Mucosa of descending colon (tissue), 3 donors: Measurements from ENCODE around the gene PEX14. TPM values are rescaled to one million over a fixed set of nuclear protein-coding genes. Genes with fewer than 3 reads are reported as not detected.
A peak's percentile ranks its signal among the peaks of the same experiment; 100 is the strongest.
"Not testable (repeated sequence)": the region's sequence is repeated elsewhere in the genome, so short reads cannot be mapped to it uniquely, and the experiment has no call there.

Experiments used
- ATAC-seq: fragments of 200-7000 bp; cut with Tn5 transposase; one replicate; pipeline ENCODE4 v1.9.1; 2020; ENCODE audit warnings: mild to moderate bottlenecking, moderate library complexity
- DNase-seq, 3 donors: peaks; one replicate each; pipeline ENCODE4 v3.0.0-alpha.2; 2020
- H3K36me3 ChIP-seq: fragments of 200-600 bp; one replicate; pipeline ENCODE4 v1.8.0; 2021; ENCODE audit warnings: low read depth, mild to moderate bottlenecking
- H3K4me1 ChIP-seq: fragments of 200-600 bp; one replicate; pipeline ENCODE4 v1.8.0; 2021; ENCODE audit warnings: low read depth, mild to moderate bottlenecking
- H3K4me3 ChIP-seq: fragments of 200-600 bp; one replicate; pipeline ENCODE4 v1.8.0; 2021; ENCODE audit warnings: mild to moderate bottlenecking
- H3K9me3 ChIP-seq: fragments of 200-600 bp; one replicate; pipeline ENCODE4 v1.8.0; 2021; ENCODE audit warnings: mild to moderate bottlenecking
- intact Hi-C, 2 donors: fragments of 100-400 bp; cut with DNase I in 1 of 2; cut with micrococcal nuclease in 1 of 2; formaldehyde crosslinking; loops; one replicate each; pipeline versions ENCODE4 v1.11.0 to v1.11.1; 2022; cut with DNase I, micrococcal nuclease
- total RNA-seq, 3 donors: library from RNA; stranded (reverse); fragmentation: NEBNext Ultra II Directional in 2 of 3; extraction: Animal tissue kit (Norgen Biotek cat#: 25700) in 2 of 3; gene quantifications; one replicate each; pipeline versions ENCODE4 v1.2.1 to v1.2.4, GENCODE V29; 2021 to 2023
- TF ChIP-seq, protein P1 (sequence below): fragments of 200-600 bp; IDR thresholded peaks from one replicate; pipeline ENCODE4 v1.8.0; 2022; ENCODE audit warnings: antibody characterized with exemption, mild to moderate bottlenecking
- donor health status: DM: no; HTN: no; CAD: no; lungs with moderate emphysema.
- donor health status: DM: no; HTN: no; CAD: no.
- donor health status: DM: no; HTN: yes; CAD: no.

PEX14 gene
- total RNA-seq, 3 donors from 2014 or later: 18.9 to 23.8 (median 21.3) TPM

- intact Hi-C loops: no loop called here
- no peak overlapping the region for H3K4me3 ChIP-seq
- no peak for ATAC-seq
- no peaks in the 10 kb centered on the region for H3K36me3 ChIP-seq
- no peak for DNase-seq
- no peaks in the 10 kb centered on the region for H3K9me3 ChIP-seq
- TF ChIP-seq, protein P1, sequence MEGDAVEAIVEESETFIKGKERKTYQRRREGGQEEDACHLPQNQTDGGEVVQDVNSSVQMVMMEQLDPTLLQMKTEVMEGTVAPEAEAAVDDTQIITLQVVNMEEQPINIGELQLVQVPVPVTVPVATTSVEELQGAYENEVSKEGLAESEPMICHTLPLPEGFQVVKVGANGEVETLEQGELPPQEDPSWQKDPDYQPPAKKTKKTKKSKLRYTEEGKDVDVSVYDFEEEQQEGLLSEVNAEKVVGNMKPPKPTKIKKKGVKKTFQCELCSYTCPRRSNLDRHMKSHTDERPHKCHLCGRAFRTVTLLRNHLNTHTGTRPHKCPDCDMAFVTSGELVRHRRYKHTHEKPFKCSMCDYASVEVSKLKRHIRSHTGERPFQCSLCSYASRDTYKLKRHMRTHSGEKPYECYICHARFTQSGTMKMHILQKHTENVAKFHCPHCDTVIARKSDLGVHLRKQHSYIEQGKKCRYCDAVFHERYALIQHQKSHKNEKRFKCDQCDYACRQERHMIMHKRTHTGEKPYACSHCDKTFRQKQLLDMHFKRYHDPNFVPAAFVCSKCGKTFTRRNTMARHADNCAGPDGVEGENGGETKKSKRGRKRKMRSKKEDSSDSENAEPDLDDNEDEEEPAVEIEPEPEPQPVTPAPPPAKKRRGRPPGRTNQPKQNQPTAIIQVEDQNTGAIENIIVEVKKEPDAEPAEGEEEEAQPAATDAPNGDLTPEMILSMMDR: no peak
- H3K4me1 ChIP-seq: no peaks in the 10 kb centered on the region
Measured at GRCh38 chr1:10456048-10456447, 18.7 kb upstream of the PEX14 start.

DNA sequence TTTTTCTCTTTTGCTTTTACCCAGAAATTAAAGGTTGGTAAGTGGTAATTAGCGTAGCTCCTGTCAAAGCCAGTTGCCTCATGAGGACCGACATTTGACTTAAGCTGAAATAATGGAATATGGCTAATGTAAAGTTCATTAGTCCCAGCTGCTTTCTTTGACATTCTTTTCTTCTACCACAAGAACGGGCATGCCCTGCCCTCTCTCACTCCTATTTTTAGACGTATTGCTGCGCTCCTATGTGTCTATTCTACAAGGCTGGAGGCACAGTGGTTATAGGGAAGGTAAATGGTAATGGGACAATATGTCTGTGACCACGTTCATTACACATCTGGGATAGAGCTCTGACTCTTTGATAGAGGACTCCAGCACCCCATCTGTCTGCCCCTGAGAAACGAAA lies 18.1 kb upstream of the PEX14 start:
- Histone ChIP-seq H3K9me3 (no peaks in the 10 kb centered on the region), H3K4me3 (no peak overlapping the region), H3K36me3 (no peaks in the 10 kb centered on the region), H3K4me1 (no peaks in the 10 kb centered on the region)
- no peak for ATAC-seq
- intact Hi-C loops: no loop called here
- TF ChIP-seq, protein P1: no peak
- DNase-seq: no peak

- DNase-seq, ATAC-seq, H3K36me3 ChIP-seq, intact Hi-C loops, H3K9me3 ChIP-seq, H3K4me3 ChIP-seq, H3K4me1 ChIP-seq: not testable (repeated sequence)
Measured at GRCh38 chr1:10457462-10457861, 17.3 kb upstream of the PEX14 start.

- no peaks in the 10 kb centered on the region for H3K4me1 ChIP-seq
- H3K9me3 ChIP-seq: no peaks in the 10 kb centered on the region
- H3K36me3 ChIP-seq: peaks cover 4% of the 10 kb centered on the region
- TF ChIP-seq, protein P1: no peak
- no peak for ATAC-seq
- intact Hi-C loops: no loop called here
- no peak overlapping the region for H3K4me3 ChIP-seq
- DNase-seq: no peak
Measured at GRCh38 chr1:10457875-10458274, 16.9 kb upstream of the PEX14 start.

GRCh38 chr1:10459184-10459583 lies 15.6 kb upstream of the PEX14 start:
- intact Hi-C loops: no loop called here
- DNase-seq (no peak), ATAC-seq (peak; percentile 37)
- Histone ChIP-seq H3K4me3 (no peak overlapping the region), H3K9me3 (no peaks in the 10 kb centered on the region), H3K36me3 (peaks cover 8% of the 10 kb centered on the region), H3K4me1 (no peaks in the 10 kb centered on the region)
- TF ChIP-seq, protein P1: no peak

DNA sequence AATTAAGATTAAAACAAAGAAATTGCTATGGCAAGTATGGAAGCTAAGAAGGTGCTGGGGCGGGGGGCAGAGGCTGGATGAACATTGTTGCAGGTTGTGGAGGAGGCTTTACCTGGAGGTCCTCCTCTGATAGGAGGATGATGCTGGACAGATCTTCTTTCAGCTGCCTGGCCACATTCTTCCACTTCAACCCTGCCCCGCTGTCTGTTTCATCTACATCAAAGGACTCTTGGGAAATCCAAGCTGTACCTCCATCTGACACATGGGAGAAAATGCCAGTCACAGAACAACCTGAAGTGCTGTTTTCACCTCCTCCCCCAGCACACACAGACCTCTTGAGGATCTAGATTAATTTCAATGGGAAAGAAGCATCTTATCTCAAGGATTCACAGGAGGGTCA lies 7.7 kb upstream of the PEX14 start:
- H3K9me3 ChIP-seq: no peaks in the 10 kb centered on the region
- H3K36me3 ChIP-seq: peaks cover 8% of the 10 kb centered on the region
- no peak overlapping the region for H3K4me3 ChIP-seq
- intact Hi-C loops: no loop called here
- H3K4me1 ChIP-seq: peaks cover 5% of the 10 kb centered on the region
- DNase-seq (no peak), ATAC-seq (no peak)
- TF ChIP-seq, protein P1: no peak
